ENCODE data around the gene GATC.

DNA sequence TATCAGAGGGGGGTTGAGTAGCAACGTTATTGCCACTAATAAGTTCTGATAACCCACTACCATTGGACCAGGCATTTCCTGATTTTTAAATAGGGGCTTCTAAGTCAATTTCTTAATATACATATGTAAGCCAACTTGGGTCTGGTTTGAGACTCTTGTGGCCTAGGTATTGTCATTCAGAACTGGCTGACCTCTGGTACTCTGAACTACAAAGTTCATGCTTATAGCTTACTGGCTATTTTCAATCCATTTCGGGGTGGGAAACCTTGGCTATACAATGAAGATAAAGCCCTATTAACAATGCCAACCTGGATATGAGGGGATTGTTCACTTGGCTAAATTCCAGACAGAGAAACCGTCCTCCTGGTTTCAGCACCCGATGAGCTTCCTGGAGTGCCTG, 58.3 kb downstream of the GATC start:
- no peak for TF ChIP-seq CTCF (IDR thresholded peaks at IDR 0.05; ENCODE audit: low read depth, low read length)
- TF ChIP-seq EZH2phosphoT487 (IDR thresholded peaks at IDR 0.05; ENCODE audit: low read depth): no peak
